GM19025 (cell line): Measurements from ENCODE around the gene CDC42EP1.
A peak's percentile ranks its signal among the peaks of the same experiment; 100 is the strongest.
"Not testable (repeated sequence)": the region's sequence is repeated elsewhere in the genome, so short reads cannot be mapped to it uniquely, and the experiment has no call there.

Source experiments
- ATAC-seq: cut with Tn5 transposase; IDR thresholded peaks from one replicate; pipeline ENCODE4 v1.9.1; 2021; ENCODE audit warnings: mild to moderate bottlenecking, low read depth, moderate library complexity; ENCODE audit not compliant: unreplicated experiment

Gene CDC42EP1

DNA sequence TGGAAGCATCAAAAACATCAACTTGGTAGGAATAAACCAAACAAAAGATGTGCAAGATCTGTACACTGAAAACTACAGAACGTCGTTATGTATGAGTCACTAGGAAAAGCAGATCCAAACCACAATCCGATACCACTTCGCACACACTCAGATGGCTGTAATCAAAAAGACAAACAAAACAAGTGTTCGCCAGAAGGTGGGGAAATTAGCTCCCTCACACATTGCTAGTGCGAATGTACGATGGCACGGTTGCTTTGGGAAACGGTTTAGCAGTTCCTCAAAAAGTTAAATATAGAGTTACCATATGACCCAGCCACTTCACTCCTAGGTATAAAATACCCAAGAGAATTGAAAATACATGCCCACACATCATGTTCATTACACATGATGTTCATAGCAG lies 26.3 kb upstream of the CDC42EP1 start:
- ATAC-seq, result no peak

- no peak for ATAC-seq
These were observed 25.8 kb upstream of the CDC42EP1 start for GRCh38 chr22:37534445-37534844.

- ATAC-seq, result no peak
These were observed 25.1 kb upstream of the CDC42EP1 start for GRCh38 chr22:37535159-37535558.

GRCh38 chr22:37538590-37539357 lies 21.5 kb upstream of the CDC42EP1 start:
- ATAC-seq, result peak; percentile 67

DNA sequence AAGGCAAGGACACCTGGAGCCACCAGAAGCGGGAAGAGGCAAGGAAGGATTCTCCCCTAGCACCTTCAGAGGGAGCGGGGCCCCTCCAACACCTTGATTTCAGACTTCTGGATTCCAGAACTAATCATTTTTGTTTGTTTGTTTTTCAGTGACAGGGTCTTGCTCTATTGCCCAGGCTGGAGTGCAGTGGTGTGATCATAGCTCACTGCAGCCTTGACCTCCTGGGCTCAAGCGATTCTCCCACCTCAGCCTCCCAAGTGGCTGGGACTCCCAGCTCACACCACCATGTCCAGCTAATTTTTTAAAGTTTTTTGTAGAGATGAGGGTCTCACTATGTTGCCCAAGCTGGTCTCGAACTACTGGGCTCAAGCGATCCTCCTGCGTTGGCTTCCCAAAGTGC lies 20.5 kb upstream of the CDC42EP1 start:
- ATAC-seq, result not testable (repeated sequence)

- ATAC-seq, result not testable (repeated sequence)
These were observed 17.9 kb upstream of the CDC42EP1 start for GRCh38 chr22:37542416-37542815.

- no peak for ATAC-seq
These were observed 17.3 kb upstream of the CDC42EP1 start for GRCh38 chr22:37542959-37543358.

DNA sequence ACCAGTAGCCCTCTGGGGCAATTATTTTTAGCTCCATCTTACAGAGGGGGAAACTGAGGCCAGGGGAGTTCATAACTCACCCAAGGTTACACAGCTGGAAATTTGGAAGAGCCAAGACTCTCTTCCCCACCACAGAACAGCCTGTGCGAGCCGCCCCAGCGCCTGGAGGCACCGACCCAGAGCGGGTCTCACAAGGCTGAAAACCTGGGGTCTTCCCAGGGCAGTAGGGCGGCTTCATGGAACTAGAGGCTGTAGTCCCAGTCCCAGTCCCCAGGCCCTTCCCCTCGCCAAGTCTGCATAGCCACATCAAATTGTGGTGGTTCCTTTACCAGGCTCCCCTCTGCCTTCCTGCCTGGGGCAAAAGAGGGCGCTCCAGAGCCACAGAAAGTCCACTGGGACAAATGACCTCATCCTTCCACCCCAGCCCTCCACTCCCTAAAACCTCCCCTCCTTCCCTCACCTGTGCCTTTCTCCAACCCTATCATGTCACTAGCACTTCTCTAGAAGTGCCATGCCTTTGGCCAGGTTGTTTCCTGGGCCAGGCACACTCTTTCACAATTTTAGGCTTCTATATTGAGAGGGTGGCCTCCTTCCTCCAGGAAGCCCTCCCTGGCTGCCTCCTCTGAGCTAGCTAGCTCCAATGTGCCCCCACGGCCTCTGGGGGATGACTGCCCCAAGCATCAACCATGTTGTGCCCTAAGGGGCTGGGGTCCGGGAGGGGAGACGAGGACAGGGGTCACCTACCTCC lies 15.2 kb upstream of the CDC42EP1 start:
- no peak for ATAC-seq

DNA sequence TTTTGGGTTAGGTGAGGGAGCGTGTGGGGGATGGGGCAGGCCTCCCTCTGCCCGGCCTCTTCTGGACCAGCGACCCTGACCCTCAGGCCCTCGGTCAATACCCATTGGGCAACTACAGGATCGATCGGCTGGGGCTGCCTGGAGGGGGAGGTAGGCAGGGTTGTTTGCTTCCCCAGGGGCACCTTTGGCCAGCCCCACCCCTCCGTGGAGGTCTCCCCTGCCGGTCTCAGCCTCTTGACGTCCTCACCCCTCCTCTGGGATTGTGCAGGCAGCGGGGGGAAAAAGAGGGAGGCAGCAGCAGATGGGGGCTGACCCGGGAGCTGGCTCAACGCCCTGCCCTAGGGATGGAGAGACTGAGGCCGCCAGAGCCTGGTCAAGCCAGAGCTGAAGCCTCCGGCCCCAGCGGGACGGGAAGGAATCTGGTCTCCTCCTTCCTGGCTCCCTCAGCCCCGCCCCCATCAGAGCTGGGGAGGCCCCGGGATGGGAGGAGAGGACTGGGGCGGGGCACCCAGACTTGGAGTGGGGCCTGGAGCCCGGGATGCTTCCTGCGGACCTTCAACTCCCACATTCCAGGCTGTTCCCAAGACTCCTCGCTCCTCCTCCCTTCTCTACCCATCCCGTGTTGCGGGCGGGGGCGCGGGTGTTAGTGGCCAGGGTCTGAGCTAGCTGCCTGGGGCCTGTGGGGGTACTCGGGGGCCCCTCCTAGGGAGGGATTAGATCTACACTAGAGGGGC lies 14.4 kb upstream of the CDC42EP1 start:
- no peak for ATAC-seq

GRCh38 chr22:37546437-37547250 lies 13.6 kb upstream of the CDC42EP1 start:
- ATAC-seq, result no peak

DNA sequence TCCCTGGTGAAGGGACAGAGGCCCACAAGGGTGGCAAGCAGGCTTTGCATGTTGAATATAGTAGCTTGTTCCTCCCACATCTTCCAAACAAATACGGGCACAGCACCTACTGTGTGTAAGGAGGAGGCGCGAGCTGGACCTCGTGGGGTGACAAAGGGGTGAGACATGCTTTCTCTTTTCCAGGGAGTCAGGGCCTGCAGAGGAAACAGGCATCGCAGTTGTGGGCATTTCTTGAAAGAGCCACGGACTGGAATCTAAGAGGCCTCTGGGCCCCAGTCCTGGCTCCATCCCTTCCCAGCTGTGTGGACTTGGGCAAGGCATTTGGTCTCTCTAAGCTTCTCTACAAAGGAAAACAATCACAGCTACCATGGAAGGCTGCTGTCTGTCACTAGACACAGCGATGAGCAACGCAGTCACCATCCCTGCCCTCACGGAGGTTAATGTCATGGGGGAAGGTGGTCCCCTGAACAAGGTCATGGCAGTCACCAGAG lies 13.0 kb upstream of the CDC42EP1 start:
- ATAC-seq, result no peak

- ATAC-seq, result no peak
These were observed 10.6 kb upstream of the CDC42EP1 start for GRCh38 chr22:37549704-37550059.

DNA sequence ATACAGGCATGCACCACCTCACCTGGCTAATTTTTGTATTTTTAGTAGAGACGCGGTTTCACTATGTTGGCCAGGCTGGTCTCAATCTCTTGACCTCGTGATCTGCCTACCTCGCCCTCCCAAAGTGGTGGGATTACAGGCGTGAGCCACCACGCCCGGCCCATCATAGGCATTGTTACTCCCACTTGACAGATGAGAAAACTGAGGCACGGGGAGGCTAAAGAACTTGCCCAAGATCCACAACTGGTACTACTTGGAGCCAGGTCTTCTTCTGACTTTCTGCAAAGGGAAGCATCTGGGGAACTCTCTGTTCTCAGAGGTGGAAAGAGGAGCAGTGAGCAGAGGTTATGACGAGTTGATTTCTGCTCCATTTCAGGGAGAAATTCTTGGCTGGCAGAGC lies 9.4 kb upstream of the CDC42EP1 start:
- not testable (repeated sequence) for ATAC-seq

GRCh38 chr22:37551981-37552380 lies 8.3 kb upstream of the CDC42EP1 start:
- no peak for ATAC-seq

DNA sequence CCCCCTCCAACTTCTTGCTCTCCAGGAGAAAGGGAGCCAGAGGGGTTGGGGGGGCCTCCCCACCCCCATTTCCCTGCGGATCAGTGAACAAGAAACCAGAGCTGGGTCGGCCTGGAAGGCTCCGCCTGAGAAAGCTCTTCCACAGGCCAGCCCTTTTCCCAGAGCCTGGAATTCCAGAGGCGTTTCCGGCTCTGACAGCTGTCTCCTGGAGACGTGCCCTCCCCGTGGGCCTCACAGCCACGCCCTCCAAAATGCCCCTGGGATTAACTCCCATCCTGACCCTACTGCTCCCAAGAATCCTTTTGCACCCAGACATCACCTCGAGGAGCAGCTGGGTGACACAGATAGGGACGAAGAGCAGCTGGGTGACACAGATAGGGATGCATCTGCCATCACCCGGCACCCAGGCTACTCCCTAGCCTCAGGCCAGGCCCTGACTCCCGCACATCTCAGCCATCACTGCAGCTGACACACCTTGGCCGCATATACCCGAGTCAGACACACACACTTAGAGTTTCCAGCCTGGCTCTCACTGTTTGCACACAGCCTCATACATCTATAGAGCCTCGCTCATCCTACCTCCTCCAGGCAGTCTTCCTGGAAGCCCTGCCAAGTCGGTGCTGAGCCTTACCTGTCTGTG lies 7.6 kb upstream of the CDC42EP1 start:
- no peak for ATAC-seq

DNA sequence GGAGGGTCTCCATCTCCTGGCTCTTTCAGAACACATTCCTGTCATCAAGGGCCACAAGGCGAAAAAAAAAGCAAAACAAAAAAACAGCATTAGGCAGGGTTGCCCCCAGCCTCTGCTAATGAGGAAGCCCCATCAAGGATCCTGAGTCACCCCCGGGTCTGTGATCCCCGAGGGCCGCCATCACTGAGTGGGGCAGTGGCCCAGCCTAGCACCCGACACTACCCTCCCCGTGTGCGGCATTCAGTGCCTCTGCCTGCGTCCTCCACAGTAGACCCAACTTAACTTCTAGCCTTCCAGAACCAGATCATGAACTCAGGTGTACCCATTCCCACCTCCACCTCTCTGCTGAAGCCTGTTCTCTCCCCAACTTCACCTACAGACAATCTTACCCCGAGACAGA lies 6.6 kb upstream of the CDC42EP1 start:
- no peak for ATAC-seq

DNA sequence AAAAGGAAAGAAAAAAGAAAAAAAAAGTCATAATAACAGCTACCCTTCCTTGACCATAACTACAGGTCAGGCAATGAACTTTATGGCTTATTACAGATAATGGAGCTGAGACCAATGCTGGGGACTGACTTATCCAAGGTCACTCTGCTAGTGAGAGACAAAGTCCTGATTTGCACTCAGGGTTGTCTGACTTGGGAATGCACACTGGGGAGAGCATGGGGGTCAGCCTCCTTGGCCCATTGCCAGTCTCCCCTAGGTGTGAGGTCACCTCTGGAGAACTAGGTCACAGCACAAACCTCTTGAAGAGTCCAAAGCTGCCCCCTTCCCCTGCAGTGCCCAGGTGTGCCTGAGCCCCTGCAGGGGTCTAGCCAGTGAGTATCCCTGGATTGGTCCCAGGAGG lies 5.3 kb upstream of the CDC42EP1 start:
- no peak for ATAC-seq

GRCh38 chr22:37556710-37557109 lies 3.6 kb upstream of the CDC42EP1 start:
- no peak for ATAC-seq

GRCh38 chr22:37557321-37558001 lies 2.8 kb upstream of the CDC42EP1 start:
- ATAC-seq, result no peak
